Neutrophil (primary cell): ENCODE results near the gene HERPUD1.
A peak's percentile ranks its signal among the peaks of the same experiment; 100 is the strongest.

ENCODE experiments used
- H3K27ac ChIP-seq: fragments of 200-600 bp; sonication (generic); 2 replicates; pipeline ENCODE4 v1.5.1; 2016; ENCODE audit warnings: mild to moderate bottlenecking, moderate library complexity
- H3K27me3 ChIP-seq: fragments of 200-600 bp; sonication (generic); 2 replicates; pipeline ENCODE4 v1.6.0; 2016; ENCODE audit warnings: mild to moderate bottlenecking
- H3K36me3 ChIP-seq: fragments of 200-600 bp; sonication (generic); 2 replicates; pipeline ENCODE4 v1.5.1; 2017
- H3K4me1 ChIP-seq, 2 experiments: fragments of 200-600 bp in 1 of 2; sonication (generic) in 1 of 2; 1 replicate in 1 of 2; 2 replicates in 1 of 2; pipeline versions ENCODE4 v1.5.1 to v1.6.1; 2013 to 2016; ENCODE audit warnings: low read depth in 1 of 2, low read length in 1 of 2, mild to moderate bottlenecking in 1 of 2, moderate library complexity in 1 of 2; ENCODE audit not compliant: control insufficient read depth in 1 of 2, insufficient read depth in 1 of 2
- H3K4me3 ChIP-seq, 2 experiments: fragments of 200-600 bp in 1 of 2; sonication (generic) in 1 of 2; 1 replicate in 1 of 2; 2 replicates in 1 of 2; pipeline ENCODE4 v1.5.1; 2013 to 2016; ENCODE audit warnings: low read depth in 1 of 2, low read length in 1 of 2, mild to moderate bottlenecking in 1 of 2, moderate library complexity in 1 of 2
- H3K9me3 ChIP-seq: fragments of 200-600 bp; sonication (generic); 2 replicates; pipeline ENCODE4 v1.5.1; 2016
- CTCF ChIP-seq: fragments of 200-600 bp; sonication (generic); IDR thresholded peaks from 2 replicates; pipeline ENCODE4 v1.5.1; 2016; ENCODE audit warnings: antibody characterized with exemption

Gene HERPUD1

DNA sequence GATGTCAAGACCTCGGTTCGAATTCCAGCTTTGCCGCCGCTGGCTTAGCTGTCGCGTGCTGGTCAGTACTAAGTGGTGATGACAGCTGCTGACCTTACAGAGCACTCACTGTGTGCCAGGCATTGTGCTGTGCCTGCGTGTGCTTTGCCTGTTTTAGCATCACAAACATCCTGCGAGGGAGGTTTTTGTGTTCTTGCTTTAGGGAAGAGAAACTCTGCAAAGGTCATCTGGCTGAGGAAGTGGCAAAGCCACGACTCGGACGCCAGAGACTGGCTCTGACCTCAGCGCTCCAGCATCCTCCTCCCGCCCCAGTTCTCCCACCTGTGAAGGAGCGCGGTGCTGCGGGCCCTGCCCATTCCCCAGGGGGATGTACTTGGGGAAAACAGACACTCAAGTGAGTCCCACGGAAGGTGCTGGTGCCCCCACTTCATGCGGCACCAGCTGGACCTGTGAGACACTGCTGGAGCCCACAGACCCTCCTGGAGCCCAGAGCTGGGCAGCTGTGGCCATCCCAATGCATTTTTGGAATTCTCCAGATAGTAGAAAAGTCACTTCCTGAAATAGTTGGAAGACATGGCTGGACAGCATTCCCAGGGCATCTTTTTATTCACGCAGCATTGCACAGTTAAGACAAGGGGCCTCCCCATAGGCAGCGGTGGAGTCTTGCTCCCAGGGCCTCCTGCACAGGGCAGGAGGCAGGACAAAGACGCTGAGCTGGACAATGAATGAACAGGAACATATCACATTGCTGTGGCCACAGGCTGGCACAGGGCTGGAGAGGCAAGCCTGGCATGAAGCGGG is 20.0 kb upstream of the HERPUD1 start:
- H3K4me1 ChIP-seq: peaks cover 32 to 41% of the 10 kb centered on the region in 2 experiments
- no peak for TF ChIP-seq CTCF
- H3K9me3 ChIP-seq: no peaks in the 10 kb centered on the region
- no peaks in the 10 kb centered on the region for H3K36me3 ChIP-seq
- peak overlapping the region in 1 of 2 experiments; percentile 42 for H3K4me3 ChIP-seq
- peak overlapping the region; percentile 84 for H3K27ac ChIP-seq
- no peaks in the 10 kb centered on the region for H3K27me3 ChIP-seq

DNA sequence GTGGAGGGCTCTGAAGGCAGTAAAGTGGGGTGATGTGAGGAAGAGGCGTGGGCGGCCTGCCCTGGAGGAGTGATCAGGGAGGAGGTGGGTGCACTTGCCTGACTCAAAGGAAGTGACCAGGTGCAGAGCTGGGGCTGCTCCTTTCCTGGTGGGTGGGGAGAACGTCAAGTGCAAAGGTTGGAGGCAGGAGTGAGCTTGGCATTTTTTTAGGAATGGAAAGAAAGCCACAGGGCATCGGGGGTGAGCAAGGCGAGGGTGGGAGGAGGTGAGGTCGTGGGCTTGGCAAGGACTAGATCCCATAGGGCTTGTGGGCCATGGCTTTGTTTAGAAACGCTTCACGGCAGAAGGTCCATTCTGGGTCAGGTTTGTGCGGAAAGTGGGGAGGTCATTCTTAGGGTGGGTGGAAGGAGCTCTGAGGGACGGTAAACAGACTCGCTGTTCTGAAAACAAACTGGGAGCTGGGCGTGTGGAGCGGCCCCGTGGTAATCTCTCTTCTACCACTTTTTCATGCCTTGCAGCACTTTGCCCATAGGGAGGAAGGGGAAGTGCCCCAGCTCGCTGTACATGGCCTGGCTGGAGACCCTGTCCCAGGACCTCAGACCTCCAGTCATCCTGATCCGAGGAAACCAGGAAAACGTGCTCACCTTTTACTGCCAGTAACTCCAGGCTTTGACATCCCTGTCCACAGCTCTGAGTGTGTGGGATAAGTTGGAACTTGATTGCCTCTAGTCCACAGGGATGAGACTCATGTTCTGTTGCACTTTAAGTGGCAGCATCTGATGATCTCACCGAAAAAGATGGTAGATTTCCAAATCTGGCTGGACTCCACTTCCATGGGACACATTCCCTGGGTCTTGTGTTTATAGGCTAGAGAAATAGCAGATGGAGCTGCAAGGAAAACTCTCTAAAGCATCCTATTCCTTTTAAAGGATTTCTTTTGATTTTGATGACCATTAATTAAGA is 18.9 kb upstream of the HERPUD1 start:
- H3K4me3 ChIP-seq: no peak overlapping the region
- peaks cover 32 to 47% of the 10 kb centered on the region in 2 experiments for H3K4me1 ChIP-seq
- H3K36me3 ChIP-seq: no peaks in the 10 kb centered on the region
- no peak for TF ChIP-seq CTCF
- peaks cover 8% of the 10 kb centered on the region for H3K27me3 ChIP-seq
- peak overlapping the region; percentile 84 for H3K27ac ChIP-seq
- no peaks in the 10 kb centered on the region for H3K9me3 ChIP-seq

GRCh38 chr16:56914896-56915295 is 17.0 kb upstream of the HERPUD1 start:
- no peak for TF ChIP-seq CTCF
- Histone ChIP-seq H3K27ac (no peak overlapping the region), H3K4me3 (no peak overlapping the region), H3K9me3 (no peaks in the 10 kb centered on the region), H3K27me3 (peaks cover 25% of the 10 kb centered on the region), H3K4me1 (peaks cover 31 to 44% of the 10 kb centered on the region in 2 experiments), H3K36me3 (no peaks in the 10 kb centered on the region)

DNA sequence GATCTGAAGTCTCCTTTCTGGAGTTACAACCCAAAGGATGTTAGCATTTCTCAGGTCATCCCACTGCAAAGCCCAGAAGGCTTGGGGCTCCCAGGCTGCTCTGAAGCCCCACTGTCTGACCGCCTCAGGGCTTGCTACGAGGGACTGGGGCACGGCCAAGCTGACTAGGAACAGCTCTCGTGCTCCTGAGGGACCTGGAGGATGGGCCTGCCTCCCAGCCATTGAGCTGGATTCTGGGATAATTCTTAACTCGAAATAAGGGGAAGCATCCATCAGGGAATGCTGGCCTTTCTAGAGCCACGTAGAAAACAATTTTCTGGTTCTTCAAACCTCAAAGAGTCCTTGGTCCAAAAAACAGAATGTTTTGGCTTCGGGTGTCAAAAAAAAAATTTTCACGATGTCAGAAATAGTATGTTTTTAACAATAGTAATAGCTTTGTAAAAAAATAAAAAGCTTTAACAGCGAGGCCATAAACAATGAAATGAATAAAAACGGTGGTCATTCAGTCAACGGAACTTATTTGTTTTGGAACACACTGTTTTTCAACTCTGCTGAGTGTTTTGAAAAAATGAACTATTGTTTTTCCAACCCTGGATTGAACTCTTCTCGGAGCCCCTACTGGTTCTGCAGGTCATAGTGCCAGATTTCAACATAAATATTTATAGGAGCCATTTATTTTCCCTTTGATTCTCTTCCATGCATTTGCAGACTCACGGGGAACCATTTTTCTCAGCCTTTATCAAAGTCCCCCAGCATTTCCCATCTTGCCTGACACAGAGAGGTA is 16.4 kb upstream of the HERPUD1 start:
- peaks cover 31% of the 10 kb centered on the region for H3K27me3 ChIP-seq
- H3K9me3 ChIP-seq: no peaks in the 10 kb centered on the region
- peaks cover 25 to 38% of the 10 kb centered on the region in 2 experiments for H3K4me1 ChIP-seq
- no peak overlapping the region for H3K27ac ChIP-seq
- TF ChIP-seq CTCF: no peak
- H3K4me3 ChIP-seq: no peak overlapping the region
- no peaks in the 10 kb centered on the region for H3K36me3 ChIP-seq
